NK-92 treated with Interleukin-12 subunit alpha and Interleukin-12 subunit beta, amount 100 ng/mL, for 24 hours (cell line): ENCODE measurements around the gene MTRFR.
"Not testable (repeated sequence)": the region's sequence is repeated elsewhere in the genome, so short reads cannot be mapped to it uniquely, and the experiment has no call there.

Experiments used
- DNase-seq: peaks from one replicate; lab custom pipeline; 2025; lab: John Stamatoyannopoulos, UW

The MTRFR gene

DNA sequence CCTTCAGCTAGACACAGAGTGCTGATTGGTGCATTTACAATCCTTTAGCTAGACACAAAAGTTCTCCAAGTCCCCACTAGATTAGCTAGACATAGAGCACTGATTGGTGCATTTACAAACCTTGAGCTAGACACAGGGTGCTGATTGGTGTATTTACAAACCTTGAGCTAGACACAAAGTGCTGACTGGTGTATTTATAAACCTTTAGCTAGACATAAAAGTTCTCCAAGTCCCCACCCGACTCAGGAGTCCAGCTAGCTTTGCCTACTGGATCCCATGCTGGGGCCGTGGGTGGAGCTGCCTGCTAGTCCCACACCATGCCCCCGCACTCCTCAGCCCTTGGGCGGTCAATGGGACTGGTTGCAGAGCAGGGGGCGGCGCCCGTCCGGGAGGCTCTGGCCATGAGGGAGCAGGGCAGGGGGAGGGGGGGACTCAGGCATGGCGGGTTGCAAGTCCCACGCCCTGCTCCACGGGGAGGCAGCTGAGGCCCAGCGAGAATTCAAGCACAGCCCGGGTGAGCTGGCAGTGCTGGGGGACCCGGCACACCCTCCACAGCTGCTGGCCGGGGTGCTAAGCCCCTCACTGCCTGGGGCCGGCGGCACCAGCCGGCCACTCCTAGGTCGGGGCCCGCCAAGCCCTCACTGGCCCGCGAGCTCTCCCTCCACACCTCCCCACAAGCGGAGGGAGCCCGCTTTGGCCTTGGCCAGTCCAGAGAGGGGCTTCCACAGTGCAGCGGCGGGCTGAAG is 15.9 kb downstream of the MTRFR start:
- not testable (repeated sequence) for DNase-seq

DNA sequence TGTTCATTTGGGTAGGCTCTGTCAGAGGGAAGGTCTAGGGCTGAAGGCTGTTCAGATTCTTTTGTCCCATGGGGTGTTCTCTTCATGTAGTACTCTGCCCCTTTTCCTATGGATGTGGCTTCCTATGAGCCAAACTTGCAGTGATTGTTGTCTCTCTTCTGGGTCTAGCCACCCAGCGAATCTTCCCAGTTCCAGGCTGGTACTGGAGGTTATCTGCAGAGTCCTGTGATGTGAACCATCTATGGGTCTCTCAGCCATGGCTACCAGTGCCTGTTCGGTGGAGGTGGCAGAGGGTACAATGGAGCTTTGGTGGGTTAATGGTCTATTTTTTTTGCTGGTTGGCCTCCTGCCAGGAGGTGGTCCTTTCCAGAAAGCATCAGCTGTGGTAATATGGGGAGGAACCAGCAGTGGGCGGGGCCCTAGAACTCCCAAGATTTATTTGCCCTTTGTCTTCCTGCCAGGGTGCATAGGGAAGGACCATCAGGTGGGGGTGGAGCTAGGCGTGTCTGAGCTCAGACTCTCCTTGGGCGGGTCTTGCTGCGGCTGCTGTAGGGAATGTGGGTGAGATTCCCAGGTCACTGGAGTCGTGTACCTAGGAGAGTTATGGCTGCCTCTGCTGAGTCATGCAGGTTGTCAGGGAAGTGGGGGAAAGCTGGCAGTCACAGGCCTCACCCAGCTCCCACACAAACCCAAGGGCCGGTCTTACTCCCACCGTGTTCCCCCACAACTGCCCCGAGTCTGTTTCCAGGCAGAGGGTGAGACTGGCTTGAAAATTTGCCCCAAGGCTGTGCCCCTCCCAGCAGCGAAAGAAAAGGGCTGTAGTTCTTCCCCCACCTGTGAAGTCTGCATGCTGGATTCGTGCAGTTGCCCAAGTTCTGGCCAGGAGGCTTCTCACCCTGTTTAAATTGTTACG is 17.5 kb downstream of the MTRFR start:
- no peak for DNase-seq

DNA sequence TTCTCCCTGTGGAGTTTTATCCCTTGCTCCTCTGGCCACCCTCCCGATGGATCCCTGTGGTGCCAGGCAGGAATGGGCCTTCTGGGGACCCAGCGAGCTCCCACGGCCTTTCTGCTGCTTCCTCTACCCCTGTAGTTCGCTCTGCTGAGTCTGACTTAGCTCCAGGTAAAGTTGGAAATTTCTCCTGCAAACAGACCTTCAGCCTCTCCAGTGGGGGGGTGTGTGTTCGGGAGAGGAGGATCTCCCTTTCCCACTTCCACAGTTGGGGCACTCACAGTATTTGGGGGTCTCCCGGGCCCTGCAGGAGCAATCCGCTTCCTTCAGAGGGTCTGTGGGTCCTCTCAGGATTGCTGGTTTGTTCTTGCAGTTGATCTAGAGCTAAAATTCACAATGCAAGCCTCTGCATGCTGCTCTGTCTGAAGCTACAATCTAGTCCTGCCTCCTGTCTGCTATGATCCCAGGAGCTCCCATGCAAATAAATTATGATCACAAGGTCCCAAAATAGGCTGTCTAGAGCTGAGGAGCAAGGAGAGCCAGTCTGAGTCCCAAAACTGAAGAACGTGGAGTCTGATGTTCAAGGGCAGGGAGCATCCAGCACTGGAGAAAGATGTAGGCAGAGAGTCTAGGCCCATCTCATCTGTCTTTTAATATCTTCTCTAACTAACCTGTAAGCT is 18.3 kb downstream of the MTRFR start:
- no peak for DNase-seq

DNA sequence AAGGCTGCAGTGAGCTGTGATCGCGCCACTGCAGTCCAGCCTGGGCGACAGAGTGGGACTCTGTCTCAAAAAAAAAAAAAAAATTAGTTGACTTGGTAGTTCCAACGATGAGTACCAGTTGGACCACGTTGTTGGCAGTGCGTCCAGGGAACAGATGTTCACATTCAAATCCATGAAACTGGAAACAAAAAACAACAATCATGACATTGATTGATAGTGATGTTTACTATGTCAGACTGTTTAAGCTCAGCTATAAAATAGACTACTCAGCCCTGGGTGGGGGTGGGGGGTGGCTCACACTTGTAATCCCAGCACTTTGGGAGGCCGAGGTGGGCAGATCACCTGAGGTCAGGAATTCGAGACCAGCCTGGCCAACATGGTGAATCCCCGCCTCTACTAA is 19.1 kb downstream of the MTRFR start:
- DNase-seq, result not testable (repeated sequence)

DNA sequence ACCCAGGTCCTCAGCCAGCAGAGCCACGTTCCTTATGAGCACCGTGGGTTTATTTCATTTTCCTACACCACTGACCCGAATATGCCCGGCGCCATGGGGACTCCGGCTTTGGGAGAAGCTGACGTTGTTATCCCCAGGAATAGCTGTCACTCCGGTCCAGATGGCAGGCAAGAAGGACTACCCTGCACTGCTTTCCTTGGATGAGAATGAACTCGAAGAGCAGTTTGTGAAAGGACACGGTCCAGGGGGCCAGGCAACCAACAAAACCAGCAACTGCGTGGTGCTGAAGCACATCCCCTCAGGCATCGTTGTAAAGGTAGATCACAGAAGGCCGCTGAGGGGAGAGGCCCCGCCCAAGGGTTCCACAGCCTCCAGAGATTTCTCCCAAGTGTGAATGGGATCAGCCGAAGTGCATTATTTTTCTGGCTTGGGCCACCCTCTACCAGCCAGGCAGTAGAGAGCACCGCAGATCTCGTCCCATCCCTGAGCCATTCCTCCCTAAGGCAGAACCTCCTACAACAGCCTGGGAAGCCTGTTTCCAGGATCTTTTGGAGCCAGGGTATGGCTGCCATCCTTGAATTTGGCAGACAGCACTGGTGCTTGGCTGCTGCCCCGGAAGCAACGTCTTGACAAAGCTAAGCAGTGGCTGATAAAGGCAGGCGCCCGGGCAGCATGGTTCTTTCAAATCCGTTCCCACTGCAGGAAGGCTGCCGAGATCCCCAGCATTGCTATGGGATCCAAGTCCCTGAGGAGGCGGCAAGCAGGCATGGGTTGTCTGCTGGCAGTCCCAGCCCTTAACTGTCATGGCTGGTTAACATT is 20.6 kb downstream of the MTRFR start:
- no peak for DNase-seq

DNA sequence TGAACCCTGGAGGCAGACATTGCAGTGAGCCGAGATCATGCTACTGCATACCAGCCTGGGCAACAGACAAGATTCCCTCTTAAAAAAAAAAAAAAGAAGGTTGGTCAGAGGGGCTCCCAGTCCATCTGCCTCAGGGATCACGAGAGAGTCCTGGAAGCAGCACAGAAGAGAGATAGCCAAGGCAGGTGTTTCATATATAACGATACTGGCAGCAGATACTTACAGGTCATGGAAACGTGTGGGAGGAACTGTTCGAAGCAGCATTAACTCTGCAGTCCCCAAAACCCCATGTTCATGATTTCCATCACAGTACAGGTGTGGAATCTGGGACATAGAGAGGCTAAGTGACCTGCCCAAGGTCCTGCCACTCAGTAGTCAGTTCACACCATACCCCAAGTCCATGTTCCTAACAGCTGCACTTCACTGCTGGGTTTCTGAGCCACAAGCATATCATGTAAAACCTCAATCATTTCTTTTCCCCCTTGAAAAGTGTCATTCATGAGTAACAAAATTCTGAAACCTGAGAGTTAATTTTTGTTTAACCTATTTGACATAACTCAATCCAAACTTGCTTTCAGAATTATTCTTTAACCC is 21.7 kb downstream of the MTRFR start:
- no peak for DNase-seq

DNA sequence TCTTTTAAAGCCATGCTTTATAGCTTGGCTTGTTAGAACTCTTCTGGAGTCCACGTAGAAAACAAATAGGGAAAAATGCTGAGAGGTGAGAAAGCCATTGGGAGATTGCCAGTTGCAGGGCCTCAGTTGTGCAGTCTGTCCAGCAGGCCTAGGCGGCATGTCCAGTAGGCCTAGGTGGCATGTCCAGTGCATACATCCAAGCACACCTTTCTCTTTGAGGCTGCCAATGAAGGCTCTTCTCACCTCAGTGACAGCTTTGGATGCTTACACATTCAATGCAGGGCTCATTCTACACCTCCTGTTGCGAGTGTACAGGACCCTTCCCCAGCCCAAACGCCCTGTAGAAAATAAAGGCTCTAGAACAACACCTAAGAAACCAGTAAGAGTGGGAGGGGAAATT is 25.4 kb downstream of the MTRFR start:
- DNase-seq, result no peak

DNA sequence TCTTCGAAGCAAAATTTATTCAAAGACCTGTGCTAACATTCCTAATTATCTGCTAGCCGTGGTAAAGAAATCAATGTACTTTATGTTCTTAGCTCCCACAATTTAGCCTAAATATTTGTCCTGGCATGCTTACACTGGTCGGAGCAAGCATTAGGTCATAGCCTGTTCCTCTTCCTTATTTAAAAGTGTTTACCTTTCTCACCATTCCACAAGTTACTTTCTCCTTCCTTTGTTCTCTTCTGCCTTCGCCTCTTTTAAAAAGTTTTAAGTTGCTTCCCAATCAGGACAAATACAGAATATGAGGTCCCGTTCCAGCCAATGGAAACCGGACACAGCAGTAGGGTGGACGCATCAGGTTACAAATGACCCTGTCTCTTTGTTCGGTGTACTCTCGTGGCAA is 26.8 kb downstream of the MTRFR start:
- DNase-seq, result no peak

DNA sequence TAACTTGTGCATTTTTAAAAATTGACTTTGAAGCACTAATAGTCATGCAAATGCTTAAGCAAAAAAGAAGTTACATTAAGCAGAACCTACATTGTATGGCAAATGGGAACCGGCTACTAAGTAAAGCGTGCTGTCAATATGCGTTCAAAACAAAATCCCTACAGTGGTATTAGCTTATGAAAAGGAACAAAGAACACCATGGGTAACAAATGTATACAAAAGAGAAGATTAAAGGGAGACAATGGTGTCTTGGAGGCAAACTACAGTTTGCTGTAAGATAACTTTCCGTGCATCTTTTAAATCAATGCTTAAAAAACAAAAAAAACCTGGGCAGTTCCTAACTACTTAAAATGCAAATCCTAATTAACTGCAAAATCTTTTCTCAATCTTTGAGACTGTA is 28.0 kb downstream of the MTRFR start:
- DNase-seq, result no peak

DNA sequence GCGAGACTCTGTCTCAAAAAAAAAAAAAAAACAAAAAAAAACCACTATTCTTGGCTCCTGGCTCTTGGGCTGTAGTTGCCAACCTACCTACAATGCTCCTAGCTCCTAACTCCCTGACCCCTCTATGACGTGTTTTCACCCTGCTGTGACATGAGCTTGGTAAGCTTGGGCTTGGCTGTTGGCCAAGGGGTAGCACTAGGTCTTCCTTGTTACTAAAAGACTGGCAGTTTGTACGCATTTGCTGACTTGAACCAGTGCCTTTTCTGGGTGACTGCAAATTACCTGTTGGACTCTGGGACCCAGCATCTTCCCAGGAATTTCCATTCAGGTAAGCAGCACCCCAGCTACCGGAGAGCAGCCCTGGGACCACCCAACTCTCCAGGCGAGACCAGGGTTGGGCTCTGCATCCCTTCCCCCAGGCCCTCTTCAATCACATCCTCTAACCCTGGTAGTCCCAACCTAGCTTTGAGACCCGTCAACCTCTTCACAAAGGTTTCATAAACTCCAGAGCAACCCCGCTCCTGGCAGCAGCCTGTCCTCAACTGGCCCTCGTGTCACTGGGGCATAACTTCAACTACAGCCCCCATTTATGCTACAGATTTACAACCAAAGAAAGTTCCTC is 30.1 kb downstream of the MTRFR start:
- DNase-seq, result no peak

DNA sequence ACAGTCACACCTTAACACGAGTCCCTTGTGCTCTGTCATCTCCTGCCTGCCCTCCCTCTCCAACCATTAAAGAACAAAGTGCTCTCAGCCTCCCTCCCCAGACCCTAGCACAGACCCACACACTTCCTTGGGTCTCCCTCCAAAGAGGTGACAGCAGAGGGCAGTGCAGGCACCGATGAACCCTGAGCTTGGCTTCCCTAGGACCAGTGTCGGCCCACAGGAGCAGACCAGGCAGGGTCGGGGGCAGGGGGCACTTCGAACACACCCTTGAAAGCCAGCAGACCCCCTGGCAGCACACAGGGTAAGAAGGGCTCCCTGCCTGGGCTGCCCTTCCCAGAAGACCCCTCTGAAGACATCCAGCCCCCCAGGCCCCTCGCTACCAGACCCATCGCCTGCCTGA is 31.4 kb downstream of the MTRFR start:
- no peak for DNase-seq

DNA sequence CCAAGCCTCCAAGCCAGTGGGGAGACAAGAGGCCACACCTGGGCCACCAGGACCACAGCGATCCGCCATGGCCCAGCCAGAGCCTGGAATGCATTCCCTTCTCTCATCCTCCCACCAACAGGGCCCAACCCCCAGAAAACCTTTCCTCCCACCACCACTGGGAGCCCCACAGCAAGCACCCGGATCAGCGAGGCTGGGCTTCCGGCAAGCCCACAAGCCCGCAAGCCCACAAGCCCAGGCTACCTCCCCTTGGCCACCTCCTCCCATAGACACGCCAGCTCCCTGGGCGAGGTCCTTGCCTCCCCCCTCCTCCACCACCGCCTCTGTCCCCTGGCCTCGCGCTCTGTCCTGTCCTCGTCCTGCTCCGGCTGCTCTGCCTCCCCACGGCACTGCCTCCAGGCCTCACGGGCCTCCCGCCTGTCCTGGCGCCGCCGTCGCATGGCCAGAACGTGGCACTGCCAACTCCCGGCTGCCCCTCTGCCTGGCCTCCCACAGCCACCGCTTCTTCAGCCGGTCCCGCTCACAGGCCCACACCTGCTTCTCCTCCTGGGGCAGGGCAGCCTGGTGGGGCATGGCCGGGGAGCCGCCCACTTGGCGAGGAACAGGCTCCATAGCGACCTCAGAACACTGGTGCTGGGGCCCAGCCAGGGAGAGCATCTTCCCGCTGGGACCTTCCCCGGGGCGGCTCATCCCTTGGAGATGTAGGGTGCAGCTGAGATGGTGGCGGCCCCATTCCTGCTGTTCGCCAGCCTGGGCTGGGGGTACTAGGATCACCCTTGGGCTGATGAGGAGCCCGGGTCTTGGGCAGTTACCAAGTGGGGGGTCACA is 32.8 kb downstream of the MTRFR start:
- no peak for DNase-seq

DNA sequence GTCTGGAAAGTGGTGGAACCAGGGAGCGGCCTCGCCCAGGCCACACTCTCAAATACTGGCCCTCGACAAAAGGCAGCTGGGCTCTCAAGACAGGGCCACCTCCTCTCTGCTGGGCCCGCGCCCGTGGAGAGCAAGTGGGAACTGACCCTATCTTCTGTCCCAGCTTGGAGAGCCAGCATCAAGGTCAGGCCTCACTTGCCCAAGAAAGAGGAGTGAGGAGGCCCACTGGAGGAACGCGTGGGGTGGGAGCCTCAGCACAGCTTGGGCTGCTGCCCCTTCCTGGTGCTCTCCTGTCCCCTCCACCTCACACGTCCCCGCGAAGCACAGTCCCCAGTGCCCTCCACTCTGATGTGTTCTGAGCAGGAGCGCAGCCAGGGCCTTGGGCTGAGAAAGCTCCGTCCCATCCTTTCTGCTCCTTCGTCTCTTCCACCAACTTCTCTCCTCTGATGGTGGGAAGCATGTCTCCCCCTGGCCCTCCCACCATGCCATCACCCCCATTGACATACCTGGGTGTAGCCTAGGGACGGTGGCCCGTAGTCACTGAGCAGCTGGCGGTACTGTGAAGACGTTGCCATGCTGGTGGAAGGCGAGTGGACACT is 33.5 kb downstream of the MTRFR start:
- DNase-seq, result no peak

DNA sequence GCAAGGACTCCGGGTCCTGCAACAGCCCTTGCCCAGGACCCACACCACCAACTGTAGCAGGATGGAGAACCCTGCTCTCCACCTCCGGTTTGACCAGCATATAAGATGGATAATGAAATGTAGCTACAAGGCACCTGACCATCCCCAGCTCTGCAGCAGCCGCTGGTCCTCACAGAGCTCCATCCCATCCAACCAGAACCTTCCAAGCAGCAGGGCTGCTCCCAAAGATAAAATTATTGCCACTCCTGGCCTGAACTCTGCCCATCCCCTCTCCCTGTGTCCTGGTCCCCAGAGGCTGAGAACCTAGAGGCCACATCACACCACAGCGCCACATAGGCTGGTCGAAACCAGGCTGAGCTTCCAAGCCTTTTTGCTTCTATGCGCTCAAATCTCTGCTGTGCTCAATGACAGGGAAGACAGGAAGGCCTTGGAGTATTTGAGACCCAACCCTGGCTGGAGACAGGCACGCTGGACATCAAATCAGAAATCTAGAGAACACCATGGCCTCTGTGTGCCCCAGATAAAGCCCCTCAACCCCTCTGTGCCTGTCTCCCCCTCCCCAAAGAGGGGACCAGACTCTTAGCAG is 34.2 kb downstream of the MTRFR start:
- DNase-seq, result no peak

DNA sequence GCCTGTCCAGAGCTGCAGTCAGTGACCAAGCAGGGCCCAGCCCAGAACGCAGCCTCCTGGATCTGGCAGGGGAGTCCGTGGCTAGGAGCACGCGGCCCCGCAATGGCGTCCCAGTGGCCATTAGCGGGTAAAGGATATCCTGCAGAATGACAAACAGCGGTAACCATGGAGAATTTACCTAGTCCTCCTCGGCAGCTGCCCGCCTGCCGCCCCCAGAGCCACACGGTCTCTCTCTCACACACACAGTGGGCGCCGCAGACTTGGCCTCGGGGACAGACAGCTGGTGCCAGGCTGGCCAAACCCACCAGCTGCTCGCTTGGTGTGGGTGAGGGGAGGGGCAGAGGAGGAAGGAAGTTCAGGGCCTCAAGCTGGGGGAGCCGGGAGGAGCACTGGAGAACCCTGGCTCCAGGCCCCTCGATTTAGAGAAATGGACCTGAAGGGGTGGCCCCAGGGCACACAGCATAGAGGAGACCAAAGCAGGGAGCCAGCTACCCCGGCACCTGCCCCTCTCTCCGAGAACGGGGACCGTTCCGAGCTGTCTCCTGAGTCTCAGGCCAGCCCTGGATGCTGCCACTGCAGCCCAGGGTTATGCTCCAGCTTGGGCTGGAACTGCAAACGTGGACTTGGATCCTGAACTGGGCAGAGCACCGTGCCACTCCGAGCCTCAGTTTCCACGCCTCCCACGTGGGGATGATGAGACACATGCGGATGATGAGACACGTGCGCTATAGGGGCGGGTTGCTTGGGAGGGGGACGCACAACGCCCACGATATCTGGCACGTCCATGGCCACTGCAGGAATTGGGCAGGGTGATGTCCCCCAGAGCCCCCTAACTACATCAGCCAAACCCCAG is 35.0 kb downstream of the MTRFR start:
- DNase-seq, result no peak

DNA sequence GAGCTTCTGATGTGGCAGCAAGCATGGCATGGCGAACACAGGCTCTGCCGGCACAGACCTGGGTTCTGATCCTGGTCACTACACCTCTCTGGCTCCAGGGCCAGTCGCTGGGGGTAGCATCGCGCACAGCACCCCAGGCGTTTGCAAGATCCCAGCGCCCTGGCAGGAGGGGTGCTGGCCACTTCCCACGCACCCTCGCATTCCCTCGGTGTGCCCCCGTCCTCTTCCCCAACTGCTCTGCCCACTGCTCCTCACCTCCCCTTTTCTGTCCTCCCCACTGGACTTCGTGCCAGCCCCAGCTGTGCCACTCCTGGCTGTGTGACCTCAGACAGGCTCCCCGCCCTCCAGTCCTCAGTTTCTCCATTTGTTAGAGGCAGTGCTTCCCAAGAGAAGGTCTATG is 35.6 kb downstream of the MTRFR start:
- no peak for DNase-seq

DNA sequence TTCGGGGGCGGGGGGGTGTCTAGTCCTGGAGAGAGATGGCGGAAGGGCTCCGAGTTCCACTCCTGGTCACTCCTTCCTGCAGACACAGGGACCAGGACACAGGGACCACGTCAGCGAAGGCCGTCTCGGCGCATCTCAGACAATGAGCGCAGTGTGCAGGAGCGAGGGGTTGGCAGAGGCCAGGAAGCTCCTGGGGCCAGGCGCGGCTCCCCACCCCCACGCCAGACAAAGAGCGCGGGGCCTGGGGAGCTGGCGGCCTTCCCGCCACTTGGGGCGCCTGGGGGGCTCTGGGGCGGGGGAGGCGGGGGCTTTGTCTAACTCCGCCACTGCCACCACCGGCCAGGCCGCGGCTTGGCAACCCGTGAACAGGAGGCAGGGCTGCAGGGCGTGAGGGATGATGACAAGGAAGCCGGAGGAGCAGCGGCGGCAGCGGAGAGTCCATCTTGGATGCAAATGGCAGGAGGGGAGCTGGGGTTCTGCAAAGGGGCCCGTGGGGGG is 36.2 kb downstream of the MTRFR start:
- no peak for DNase-seq

DNA sequence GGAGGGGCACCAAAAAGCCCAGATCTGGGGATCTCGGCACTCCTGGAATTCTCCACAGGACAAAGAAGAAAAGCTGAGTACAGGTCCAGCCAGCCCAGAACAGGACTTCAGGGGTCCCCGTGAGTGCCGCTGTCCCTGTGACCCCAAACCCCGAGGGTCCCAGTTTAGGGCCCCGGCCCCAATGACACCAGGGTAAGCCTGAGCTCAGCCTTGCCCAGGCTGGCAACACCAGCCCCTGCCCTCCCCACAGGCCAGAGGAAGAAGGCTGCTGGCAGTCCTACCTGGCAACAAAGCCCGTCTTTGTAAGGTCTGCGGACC is 36.6 kb downstream of the MTRFR start:
- DNase-seq, result no peak
